ENCODE measurements around the gene TMA7B. TPM values are rescaled to one million over a fixed set of nuclear protein-coding genes. Genes with fewer than 3 reads are reported as not detected.

TMA7B gene
- total RNA-seq, 1 donor from 2014 or later = not detected

- Mint-ChIP-seq H3K27ac (no peak overlapping the region), H3K27me3 (peaks cover 58% of the 10 kb centered on the region), H3K4me1 (ENCODE audit: unreplicated experiment) (peaks cover 18% of the 10 kb centered on the region), H3K4me3 (no peak overlapping the region), H3K9me3 (no peaks in the 10 kb centered on the region), H3K36me3 (no peaks in the 10 kb centered on the region)
- no peak for DNase-seq (ENCODE audit: extremely low spot score, unreplicated experiment)
- no peak for TF ChIP-seq CTCF (conservative IDR thresholded peaks at IDR 0.05)
Observed at GRCh38 chr22:39972641-39973040, 12.4 kb downstream of the TMA7B start.

- no peak overlapping the region for H3K27ac Mint-ChIP-seq
- H3K9me3 Mint-ChIP-seq = no peaks in the 10 kb centered on the region
- TF ChIP-seq CTCF (conservative IDR thresholded peaks at IDR 0.05) = no peak
- H3K36me3 Mint-ChIP-seq = no peaks in the 10 kb centered on the region
- DNase-seq (ENCODE audit: extremely low spot score, unreplicated experiment) = no peak
- peaks cover 11% of the 10 kb centered on the region for H3K4me1 Mint-ChIP-seq (ENCODE audit: unreplicated experiment)
- peaks cover 54% of the 10 kb centered on the region for H3K27me3 Mint-ChIP-seq
- no peak overlapping the region for H3K4me3 Mint-ChIP-seq
Observed at GRCh38 chr22:39973656-39974055, 13.5 kb downstream of the TMA7B start.

GRCh38 chr22:39974065-39974464 lies 13.9 kb downstream of the TMA7B start:
- Mint-ChIP-seq H3K4me3 (no peak overlapping the region), H3K27ac (no peak overlapping the region), H3K27me3 (peaks cover 54% of the 10 kb centered on the region), H3K36me3 (no peaks in the 10 kb centered on the region), H3K9me3 (no peaks in the 10 kb centered on the region), H3K4me1 (ENCODE audit: unreplicated experiment) (peaks cover 7% of the 10 kb centered on the region)
- DNase-seq (ENCODE audit: extremely low spot score, unreplicated experiment) = no peak
- no peak for TF ChIP-seq CTCF (conservative IDR thresholded peaks at IDR 0.05)

DNA sequence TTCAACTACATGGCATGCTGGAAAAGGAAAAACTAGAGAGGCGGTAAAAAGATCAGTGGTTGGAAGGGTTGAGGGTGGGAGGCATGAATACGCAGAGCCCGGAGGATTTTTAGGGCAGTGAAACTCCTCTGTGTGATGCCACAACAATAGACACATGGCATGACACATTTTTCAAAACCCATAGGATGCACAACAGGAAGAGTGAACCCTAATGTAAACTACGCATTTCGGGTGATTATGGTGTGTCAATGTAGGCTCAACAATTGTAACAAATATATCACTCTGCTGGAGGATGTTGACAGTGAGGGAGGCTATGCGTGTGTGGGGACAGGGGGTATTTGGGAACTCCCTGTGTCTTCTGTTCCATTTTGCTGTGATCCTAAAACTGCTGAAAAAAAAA lies 18.9 kb downstream of the TMA7B start:
- no peak overlapping the region for H3K27ac Mint-ChIP-seq
- H3K36me3 Mint-ChIP-seq = no peaks in the 10 kb centered on the region
- TF ChIP-seq CTCF (conservative IDR thresholded peaks at IDR 0.05) = no peak
- no peaks in the 10 kb centered on the region for H3K9me3 Mint-ChIP-seq
- H3K4me3 Mint-ChIP-seq = no peak overlapping the region
- peaks cover 37% of the 10 kb centered on the region for H3K27me3 Mint-ChIP-seq
- DNase-seq (ENCODE audit: extremely low spot score, unreplicated experiment) = no peak
- H3K4me1 Mint-ChIP-seq (ENCODE audit: unreplicated experiment) = peaks cover 4% of the 10 kb centered on the region

GRCh38 chr22:39979458-39979857 lies 19.3 kb downstream of the TMA7B start:
- H3K4me1 Mint-ChIP-seq (ENCODE audit: unreplicated experiment) = peaks cover 4% of the 10 kb centered on the region
- H3K27ac Mint-ChIP-seq = no peak overlapping the region
- peaks cover 37% of the 10 kb centered on the region for H3K27me3 Mint-ChIP-seq
- DNase-seq (ENCODE audit: extremely low spot score, unreplicated experiment) = no peak
- TF ChIP-seq CTCF (conservative IDR thresholded peaks at IDR 0.05) = no peak
- H3K4me3 Mint-ChIP-seq = no peak overlapping the region
- no peaks in the 10 kb centered on the region for H3K9me3 Mint-ChIP-seq
- H3K36me3 Mint-ChIP-seq = no peaks in the 10 kb centered on the region

- no peaks in the 10 kb centered on the region for H3K9me3 Mint-ChIP-seq
- no peak for TF ChIP-seq CTCF (conservative IDR thresholded peaks at IDR 0.05)
- peaks cover 27% of the 10 kb centered on the region for H3K27me3 Mint-ChIP-seq
- no peak for DNase-seq (ENCODE audit: extremely low spot score, unreplicated experiment)
- H3K4me3 Mint-ChIP-seq = no peak overlapping the region
- no peaks in the 10 kb centered on the region for H3K36me3 Mint-ChIP-seq
- peaks cover 4% of the 10 kb centered on the region for H3K4me1 Mint-ChIP-seq (ENCODE audit: unreplicated experiment)
- no peak overlapping the region for H3K27ac Mint-ChIP-seq
Observed at GRCh38 chr22:39980596-39980995, 20.4 kb downstream of the TMA7B start.
